ENCODE results near the gene DISC1.

The DISC1 gene

DNA sequence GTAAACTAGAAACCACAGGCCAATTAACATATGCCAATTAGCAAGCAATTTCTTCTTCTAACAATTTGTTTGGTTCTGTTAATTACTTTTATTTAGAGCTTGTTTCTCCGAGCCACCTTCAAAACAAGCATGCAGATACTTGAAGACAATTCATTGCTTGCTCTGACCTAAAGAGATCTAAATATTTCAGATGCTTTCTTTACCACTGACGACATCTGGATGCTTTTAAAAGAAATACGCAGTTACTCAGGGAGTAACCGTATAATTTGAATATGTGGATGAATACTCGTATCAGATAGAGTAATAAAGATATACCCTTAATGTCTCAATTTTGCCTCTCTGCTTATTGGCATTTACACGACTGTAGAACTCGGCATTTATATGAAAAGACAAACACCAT lies 390.0 kb downstream of the DISC1 start:
- no peak overlapping the region for H3K4me2 ChIP-seq (ENCODE audit: low read depth, low read length, poor library complexity, severe bottlenecking)
- H4K20me1 ChIP-seq (ENCODE audit: low read depth, low read length): no peaks in the 10 kb centered on the region
- H3K27ac ChIP-seq (ENCODE audit: low read depth, low read length): no peak overlapping the region
- no peak overlapping the region for H3K4me3 ChIP-seq (ENCODE audit: insufficient read depth, low read length, poor library complexity, severe bottlenecking)
- no peaks in the 10 kb centered on the region for H3K27me3 ChIP-seq (ENCODE audit: low read length)
- no peaks in the 10 kb centered on the region for H3K36me3 ChIP-seq (ENCODE audit: low read length)
- no peak overlapping the region for H2AFZ ChIP-seq (ENCODE audit: low read depth, low read length, severe bottlenecking)
- no peak for TF ChIP-seq EZH2phosphoT487 (conservative IDR thresholded peaks at IDR 0.05; ENCODE audit: low read length)
- TF ChIP-seq, protein P1, sequence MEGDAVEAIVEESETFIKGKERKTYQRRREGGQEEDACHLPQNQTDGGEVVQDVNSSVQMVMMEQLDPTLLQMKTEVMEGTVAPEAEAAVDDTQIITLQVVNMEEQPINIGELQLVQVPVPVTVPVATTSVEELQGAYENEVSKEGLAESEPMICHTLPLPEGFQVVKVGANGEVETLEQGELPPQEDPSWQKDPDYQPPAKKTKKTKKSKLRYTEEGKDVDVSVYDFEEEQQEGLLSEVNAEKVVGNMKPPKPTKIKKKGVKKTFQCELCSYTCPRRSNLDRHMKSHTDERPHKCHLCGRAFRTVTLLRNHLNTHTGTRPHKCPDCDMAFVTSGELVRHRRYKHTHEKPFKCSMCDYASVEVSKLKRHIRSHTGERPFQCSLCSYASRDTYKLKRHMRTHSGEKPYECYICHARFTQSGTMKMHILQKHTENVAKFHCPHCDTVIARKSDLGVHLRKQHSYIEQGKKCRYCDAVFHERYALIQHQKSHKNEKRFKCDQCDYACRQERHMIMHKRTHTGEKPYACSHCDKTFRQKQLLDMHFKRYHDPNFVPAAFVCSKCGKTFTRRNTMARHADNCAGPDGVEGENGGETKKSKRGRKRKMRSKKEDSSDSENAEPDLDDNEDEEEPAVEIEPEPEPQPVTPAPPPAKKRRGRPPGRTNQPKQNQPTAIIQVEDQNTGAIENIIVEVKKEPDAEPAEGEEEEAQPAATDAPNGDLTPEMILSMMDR (IDR thresholded peaks at IDR 0.05; ENCODE audit: insufficient read depth, low read length, poor library complexity, severe bottlenecking): no peak
- no peaks in the 10 kb centered on the region for H3K79me2 ChIP-seq (ENCODE audit: insufficient read depth, low read length)
- H3K9me2 ChIP-seq (replicated peaks; ENCODE audit: insufficient read depth, low read length): no peaks in the 10 kb centered on the region
- H3F3A ChIP-seq (ENCODE audit: insufficient read depth): no peaks in the 10 kb centered on the region
- H3K9ac ChIP-seq (ENCODE audit: low read length): no peak overlapping the region
- 0 out of 2 replicates have a peak, but pooled peaks cover 3% of the 10 kb centered on the region for H3K9me3 ChIP-seq (ENCODE audit: insufficient read depth, low read length)

DNA sequence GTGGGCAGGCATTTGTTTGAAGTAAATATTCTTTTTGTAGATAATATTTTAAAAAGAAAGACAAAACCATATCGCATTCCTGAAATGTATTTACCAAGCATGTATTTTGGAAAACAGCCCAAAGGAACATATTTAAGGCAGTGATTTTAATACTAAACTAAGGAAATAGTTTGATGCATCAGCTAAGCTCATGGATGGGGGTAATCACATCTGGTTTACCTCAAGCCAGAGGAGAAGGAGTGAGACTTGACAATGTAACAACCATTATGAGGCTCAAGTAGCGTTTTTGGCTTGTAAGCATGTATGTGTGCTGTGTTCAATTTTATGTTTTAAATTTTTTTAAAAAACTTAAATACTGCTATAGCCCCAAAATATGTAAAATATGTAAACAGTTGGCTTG lies 390.5 kb downstream of the DISC1 start:
- Histone ChIP-seq H3K36me3 (ENCODE audit: low read length) (no peaks in the 10 kb centered on the region), H3K4me3 (ENCODE audit: insufficient read depth, low read length, poor library complexity, severe bottlenecking) (no peak overlapping the region), H3F3A (ENCODE audit: insufficient read depth) (no peaks in the 10 kb centered on the region), H3K27me3 (ENCODE audit: low read length) (no peaks in the 10 kb centered on the region), H3K27ac (ENCODE audit: low read depth, low read length) (no peak overlapping the region), H3K79me2 (ENCODE audit: insufficient read depth, low read length) (no peaks in the 10 kb centered on the region), H2AFZ (ENCODE audit: low read depth, low read length, severe bottlenecking) (no peak overlapping the region), H3K9ac (ENCODE audit: low read length) (no peak overlapping the region), H4K20me1 (ENCODE audit: low read depth, low read length) (no peaks in the 10 kb centered on the region), H3K4me2 (ENCODE audit: low read depth, low read length, poor library complexity, severe bottlenecking) (no peak overlapping the region), H3K9me3 (ENCODE audit: insufficient read depth, low read length) (0 out of 2 replicates have a peak, but pooled peaks cover 3% of the 10 kb centered on the region), H3K9me2 (replicated peaks; ENCODE audit: insufficient read depth, low read length) (no peaks in the 10 kb centered on the region)
- TF ChIP-seq EZH2phosphoT487 (conservative IDR thresholded peaks at IDR 0.05; ENCODE audit: low read length): no peak
- TF ChIP-seq, protein P1 (IDR thresholded peaks at IDR 0.05; ENCODE audit: insufficient read depth, low read length, poor library complexity, severe bottlenecking): no peak

DNA sequence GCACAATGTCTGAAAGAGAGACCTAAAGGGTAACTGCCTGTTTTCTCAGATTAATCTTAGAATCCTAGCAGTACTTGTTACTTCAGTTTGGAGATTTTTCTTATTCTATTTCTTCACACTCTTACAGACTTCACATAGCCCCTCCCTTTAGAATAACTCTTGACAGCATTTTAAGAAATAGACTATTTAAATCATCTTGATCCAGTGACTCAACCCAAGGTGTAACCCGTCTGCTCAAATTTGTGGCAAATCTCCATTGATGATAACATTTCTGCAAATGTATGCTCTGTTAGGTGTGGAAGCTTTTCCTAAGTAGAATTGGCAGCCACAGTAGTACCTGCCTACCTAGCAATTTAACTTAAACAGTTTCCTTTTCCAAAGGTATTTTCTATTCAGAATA lies 391.2 kb downstream of the DISC1 start:
- Histone ChIP-seq H3F3A (ENCODE audit: insufficient read depth) (no peaks in the 10 kb centered on the region), H3K9ac (ENCODE audit: low read length) (no peak overlapping the region)

More for the DNA sequence above, 391.2 kb downstream of the DISC1 start:
- no peak overlapping the region for H3K27ac ChIP-seq (ENCODE audit: low read depth, low read length)
- 0 out of 2 replicates have a peak, but pooled peaks cover 3% of the 10 kb centered on the region for H3K9me3 ChIP-seq (ENCODE audit: insufficient read depth, low read length)
- no peak overlapping the region for H3K4me2 ChIP-seq (ENCODE audit: low read depth, low read length, poor library complexity, severe bottlenecking)
- TF ChIP-seq, protein P1 (IDR thresholded peaks at IDR 0.05; ENCODE audit: insufficient read depth, low read length, poor library complexity, severe bottlenecking): no peak
- no peak for TF ChIP-seq EZH2phosphoT487 (conservative IDR thresholded peaks at IDR 0.05; ENCODE audit: low read length)
- H3K4me3 ChIP-seq (ENCODE audit: insufficient read depth, low read length, poor library complexity, severe bottlenecking): no peak overlapping the region
- H3K36me3 ChIP-seq (ENCODE audit: low read length): no peaks in the 10 kb centered on the region
- H3K9me2 ChIP-seq (replicated peaks; ENCODE audit: insufficient read depth, low read length): no peaks in the 10 kb centered on the region
- no peaks in the 10 kb centered on the region for H4K20me1 ChIP-seq (ENCODE audit: low read depth, low read length)
- no peak overlapping the region for H2AFZ ChIP-seq (ENCODE audit: low read depth, low read length, severe bottlenecking)
- H3K27me3 ChIP-seq (ENCODE audit: low read length): no peaks in the 10 kb centered on the region
- H3K79me2 ChIP-seq (ENCODE audit: insufficient read depth, low read length): no peaks in the 10 kb centered on the region
